ENCODE data around the gene EGFR. TPM values are rescaled to one million over a fixed set of nuclear protein-coding genes. Genes with fewer than 3 reads are reported as not detected.

EGFR gene
- total RNA-seq, 1 donor from 2014 or later = 19.4 TPM

DNA sequence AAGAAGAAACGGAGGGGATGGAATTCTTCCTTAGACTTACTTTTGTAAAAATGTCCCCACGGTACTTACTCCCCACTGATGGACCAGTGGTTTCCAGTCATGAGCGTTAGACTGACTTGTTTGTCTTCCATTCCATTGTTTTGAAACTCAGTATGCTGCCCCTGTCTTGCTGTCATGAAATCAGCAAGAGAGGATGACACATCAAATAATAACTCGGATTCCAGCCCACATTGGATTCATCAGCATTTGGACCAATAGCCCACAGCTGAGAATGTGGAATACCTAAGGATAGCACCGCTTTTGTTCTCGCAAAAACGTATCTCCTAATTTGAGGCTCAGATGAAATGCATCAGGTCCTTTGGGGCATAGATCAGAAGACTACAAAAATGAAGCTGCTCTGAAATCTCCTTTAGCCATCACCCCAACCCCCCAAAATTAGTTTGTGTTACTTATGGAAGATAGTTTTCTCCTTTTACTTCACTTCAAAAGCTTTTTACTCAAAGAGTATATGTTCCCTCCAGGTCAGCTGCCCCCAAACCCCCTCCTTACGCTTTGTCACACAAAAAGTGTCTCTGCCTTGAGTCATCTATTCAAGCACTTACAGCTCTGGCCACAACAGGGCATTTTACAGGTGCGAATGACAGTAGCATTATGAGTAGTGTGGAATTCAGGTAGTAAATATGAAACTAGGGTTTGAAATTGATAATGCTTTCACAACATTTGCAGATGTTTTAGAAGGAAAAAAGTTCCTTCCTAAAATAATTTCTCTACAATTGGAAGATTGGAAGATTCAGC, 187.6 kb downstream of the EGFR start:
- peaks cover 6% of the 10 kb centered on the region for H3K4me1 Mint-ChIP-seq
- TF ChIP-seq, protein P1, sequence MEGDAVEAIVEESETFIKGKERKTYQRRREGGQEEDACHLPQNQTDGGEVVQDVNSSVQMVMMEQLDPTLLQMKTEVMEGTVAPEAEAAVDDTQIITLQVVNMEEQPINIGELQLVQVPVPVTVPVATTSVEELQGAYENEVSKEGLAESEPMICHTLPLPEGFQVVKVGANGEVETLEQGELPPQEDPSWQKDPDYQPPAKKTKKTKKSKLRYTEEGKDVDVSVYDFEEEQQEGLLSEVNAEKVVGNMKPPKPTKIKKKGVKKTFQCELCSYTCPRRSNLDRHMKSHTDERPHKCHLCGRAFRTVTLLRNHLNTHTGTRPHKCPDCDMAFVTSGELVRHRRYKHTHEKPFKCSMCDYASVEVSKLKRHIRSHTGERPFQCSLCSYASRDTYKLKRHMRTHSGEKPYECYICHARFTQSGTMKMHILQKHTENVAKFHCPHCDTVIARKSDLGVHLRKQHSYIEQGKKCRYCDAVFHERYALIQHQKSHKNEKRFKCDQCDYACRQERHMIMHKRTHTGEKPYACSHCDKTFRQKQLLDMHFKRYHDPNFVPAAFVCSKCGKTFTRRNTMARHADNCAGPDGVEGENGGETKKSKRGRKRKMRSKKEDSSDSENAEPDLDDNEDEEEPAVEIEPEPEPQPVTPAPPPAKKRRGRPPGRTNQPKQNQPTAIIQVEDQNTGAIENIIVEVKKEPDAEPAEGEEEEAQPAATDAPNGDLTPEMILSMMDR (IDR thresholded peaks at IDR 0.05; ENCODE audit: unreplicated experiment) = no peak
- H3K36me3 Mint-ChIP-seq = peaks cover 5% of the 10 kb centered on the region
- no peaks in the 10 kb centered on the region for H3K9me3 Mint-ChIP-seq
- H3K4me3 Mint-ChIP-seq = no peak overlapping the region
- H3K27me3 Mint-ChIP-seq (ENCODE audit: low read depth) = no peaks in the 10 kb centered on the region
- H3K27ac Mint-ChIP-seq = no peak overlapping the region
- DNase-seq (ENCODE audit: low spot score in 2 of 2, unreplicated experiment in 2 of 2) = no peak

DNA sequence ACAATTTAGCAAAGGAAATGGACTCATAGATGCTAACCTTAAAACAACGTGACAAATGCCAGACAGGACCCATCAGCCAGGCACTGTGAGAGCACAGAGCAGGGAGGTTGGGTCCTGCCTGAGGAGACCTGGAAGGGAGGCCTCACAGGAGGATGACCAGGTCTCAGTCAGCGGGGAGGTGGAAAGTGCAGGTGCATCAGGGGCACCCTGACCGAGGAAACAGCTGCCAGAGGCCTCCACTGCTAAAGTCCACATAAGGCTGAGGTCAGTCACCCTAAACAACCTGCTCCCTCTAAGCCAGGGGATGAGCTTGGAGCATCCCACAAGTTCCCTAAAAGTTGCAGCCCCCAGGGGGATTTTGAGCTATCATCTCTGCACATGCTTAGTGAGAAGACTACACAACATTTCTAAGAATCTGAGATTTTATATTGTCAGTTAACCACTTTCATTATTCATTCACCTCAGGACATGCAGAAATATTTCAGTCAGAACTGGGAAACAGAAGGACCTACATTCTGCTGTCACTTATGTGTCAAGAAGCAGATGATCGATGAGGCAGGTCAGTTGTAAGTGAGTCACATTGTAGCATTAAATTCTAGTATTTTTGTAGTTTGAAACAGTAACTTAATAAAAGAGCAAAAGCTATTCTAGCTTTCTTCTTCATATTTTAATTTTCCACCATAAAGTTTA, 188.8 kb downstream of the EGFR start:
- DNase-seq (ENCODE audit: low spot score in 2 of 2, unreplicated experiment in 2 of 2) = no peak
- no peaks in the 10 kb centered on the region for H3K9me3 Mint-ChIP-seq
- H3K4me1 Mint-ChIP-seq = peaks cover 13% of the 10 kb centered on the region
- H3K36me3 Mint-ChIP-seq = peaks cover 5% of the 10 kb centered on the region
- no peak overlapping the region for H3K4me3 Mint-ChIP-seq
- H3K27me3 Mint-ChIP-seq (ENCODE audit: low read depth) = no peaks in the 10 kb centered on the region
- TF ChIP-seq, protein P1 (IDR thresholded peaks at IDR 0.05; ENCODE audit: unreplicated experiment) = no peak
- no peak overlapping the region for H3K27ac Mint-ChIP-seq

DNA sequence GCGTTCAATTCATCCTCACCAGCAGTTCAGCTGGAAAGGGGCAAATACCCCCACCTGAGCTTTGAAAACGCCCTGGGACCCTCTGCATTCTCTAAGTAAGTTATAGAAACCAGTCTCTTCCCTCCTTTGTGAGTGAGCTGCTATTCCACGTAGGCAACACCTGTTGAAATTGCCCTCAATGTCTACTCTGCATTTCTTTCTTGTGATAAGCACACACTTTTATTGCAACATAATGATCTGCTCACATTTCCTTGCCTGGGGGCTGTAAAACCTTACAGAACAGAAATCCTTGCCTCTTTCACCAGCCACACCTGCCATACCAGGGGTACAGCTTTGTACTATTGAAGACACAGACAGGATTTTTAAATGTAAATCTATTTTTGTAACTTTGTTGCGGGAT, 190.5 kb downstream of the EGFR start:
- H3K27ac Mint-ChIP-seq = no peak overlapping the region
- H3K4me1 Mint-ChIP-seq = peaks cover 13% of the 10 kb centered on the region
- no peaks in the 10 kb centered on the region for H3K9me3 Mint-ChIP-seq
- H3K4me3 Mint-ChIP-seq = no peak overlapping the region
- no peaks in the 10 kb centered on the region for H3K27me3 Mint-ChIP-seq (ENCODE audit: low read depth)
- no peak for DNase-seq (ENCODE audit: low spot score in 2 of 2, unreplicated experiment in 2 of 2)
- TF ChIP-seq, protein P1 (IDR thresholded peaks at IDR 0.05; ENCODE audit: unreplicated experiment) = no peak
- H3K36me3 Mint-ChIP-seq = peaks cover 5% of the 10 kb centered on the region

DNA sequence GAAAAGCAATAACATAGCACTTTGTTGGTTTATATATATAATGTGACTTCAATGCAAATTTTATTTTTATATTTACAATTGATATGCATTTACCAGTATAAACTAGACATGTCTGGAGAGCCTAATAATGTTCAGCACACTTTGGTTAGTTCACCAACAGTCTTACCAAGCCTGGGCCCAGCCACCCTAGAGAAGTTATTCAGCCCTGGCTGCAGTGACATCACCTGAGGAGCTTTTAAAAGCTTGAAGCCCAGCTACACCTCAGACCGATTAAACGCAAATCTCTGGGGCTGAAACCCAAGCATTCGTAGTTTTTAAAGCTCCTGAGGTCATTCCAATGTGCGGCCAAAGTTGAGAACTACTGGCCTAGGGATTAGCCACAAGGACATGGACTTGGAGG, 191.4 kb downstream of the EGFR start:
- no peak for DNase-seq (ENCODE audit: low spot score in 2 of 2, unreplicated experiment in 2 of 2)
- Mint-ChIP-seq H3K36me3 (peaks cover 5% of the 10 kb centered on the region), H3K4me3 (no peak overlapping the region), H3K27me3 (ENCODE audit: low read depth) (peaks cover 1% of the 10 kb centered on the region), H3K4me1 (peaks cover 13% of the 10 kb centered on the region), H3K27ac (no peak overlapping the region), H3K9me3 (no peaks in the 10 kb centered on the region)
- TF ChIP-seq, protein P1 (IDR thresholded peaks at IDR 0.05; ENCODE audit: unreplicated experiment) = no peak

DNA sequence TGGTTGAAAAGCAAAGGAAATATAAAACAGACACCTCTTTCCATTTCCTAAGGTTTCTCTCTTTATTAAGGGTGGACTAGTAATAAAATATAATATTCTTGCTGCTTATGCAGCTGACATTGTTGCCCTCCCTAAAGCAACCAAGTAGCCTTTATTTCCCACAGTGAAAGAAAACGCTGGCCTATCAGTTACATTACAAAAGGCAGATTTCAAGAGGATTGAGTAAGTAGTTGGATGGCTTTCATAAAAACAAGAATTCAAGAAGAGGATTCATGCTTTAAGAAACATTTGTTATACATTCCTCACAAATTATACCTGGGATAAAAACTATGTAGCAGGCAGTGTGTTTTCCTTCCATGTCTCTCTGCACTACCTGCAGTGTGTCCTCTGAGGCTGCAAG, 191.9 kb downstream of the EGFR start:
- Mint-ChIP-seq H3K36me3 (peaks cover 5% of the 10 kb centered on the region), H3K4me3 (no peak overlapping the region), H3K4me1 (peaks cover 13% of the 10 kb centered on the region), H3K9me3 (no peaks in the 10 kb centered on the region), H3K27ac (no peak overlapping the region), H3K27me3 (ENCODE audit: low read depth) (peaks cover 1% of the 10 kb centered on the region)
- no peak for DNase-seq (ENCODE audit: low spot score in 2 of 2, unreplicated experiment in 2 of 2)
- TF ChIP-seq, protein P1 (IDR thresholded peaks at IDR 0.05; ENCODE audit: unreplicated experiment) = no peak

Data from mesothelial cell of epicardium (in vitro differentiated cells).